Stimulated activated CD4-positive, alpha-beta T cell treated with anti-CD3 and anti-CD28 coated beads, Interleukin-1b, Interleukin-23, amount 100 ng/mL, for 48 hours (primary cell): ENCODE data around the gene NCKAP5.

Source experiments
- DNase-seq: peaks from one replicate; pipeline ENCODE4 v3.0.0-alpha.2; 2020

The NCKAP5 gene

GRCh38 chr2:132911726-132912724 is 656.2 kb downstream of the NCKAP5 start:
- DNase-seq = no peak

- no peak for DNase-seq
Measured at GRCh38 chr2:132910432-132910831, 657.8 kb downstream of the NCKAP5 start.

GRCh38 chr2:132909427-132909826 is 658.8 kb downstream of the NCKAP5 start:
- DNase-seq = no peak

- no peak for DNase-seq
Measured at GRCh38 chr2:132904142-132904842, 664.0 kb downstream of the NCKAP5 start.

GRCh38 chr2:132902626-132903025 is 665.6 kb downstream of the NCKAP5 start:
- DNase-seq = no peak

GRCh38 chr2:132901661-132902060 is 666.6 kb downstream of the NCKAP5 start:
- DNase-seq = no peak

- no peak for DNase-seq
Measured at GRCh38 chr2:132897111-132897510, 671.2 kb downstream of the NCKAP5 start.

GRCh38 chr2:132896073-132896472 is 672.2 kb downstream of the NCKAP5 start:
- DNase-seq = no peak

GRCh38 chr2:132891498-132891897 is 676.8 kb downstream of the NCKAP5 start:
- no peak for DNase-seq

GRCh38 chr2:132886574-132886973 is 681.7 kb downstream of the NCKAP5 start:
- DNase-seq = no peak

GRCh38 chr2:132884705-132885104 is 683.6 kb downstream of the NCKAP5 start:
- DNase-seq = no peak

GRCh38 chr2:132884292-132884691 is 684.0 kb downstream of the NCKAP5 start:
- no peak for DNase-seq

GRCh38 chr2:132883430-132883829 is 684.8 kb downstream of the NCKAP5 start:
- DNase-seq = no peak

- DNase-seq = no peak
Measured at GRCh38 chr2:132881546-132881945, 686.7 kb downstream of the NCKAP5 start.

- no peak for DNase-seq
Measured at GRCh38 chr2:132877923-132878322, 690.3 kb downstream of the NCKAP5 start.

GRCh38 chr2:132876745-132877391 is 691.4 kb downstream of the NCKAP5 start:
- no peak for DNase-seq

- DNase-seq = no peak
Measured at GRCh38 chr2:132875193-132875592, 693.1 kb downstream of the NCKAP5 start.

- DNase-seq = no peak
Measured at GRCh38 chr2:132873738-132874137, 694.5 kb downstream of the NCKAP5 start.

- DNase-seq = no peak
Measured at GRCh38 chr2:132871831-132872230, 696.4 kb downstream of the NCKAP5 start.

GRCh38 chr2:132863961-132864360 is 704.3 kb downstream of the NCKAP5 start:
- no peak for DNase-seq

GRCh38 chr2:132860220-132860619 is 708.0 kb downstream of the NCKAP5 start:
- no peak for DNase-seq

- no peak for DNase-seq
Measured at GRCh38 chr2:132859590-132859989, 708.7 kb downstream of the NCKAP5 start.

- no peak for DNase-seq
Measured at GRCh38 chr2:132857319-132857718, 710.9 kb downstream of the NCKAP5 start.
